ENCODE results near the gene KLHDC4. TPM values are rescaled to one million over a fixed set of nuclear protein-coding genes. Genes with fewer than 3 reads are reported as not detected.

KLHDC4 gene
- total RNA-seq, 1 experiment from 2014 or later, result 117 TPM

DNA sequence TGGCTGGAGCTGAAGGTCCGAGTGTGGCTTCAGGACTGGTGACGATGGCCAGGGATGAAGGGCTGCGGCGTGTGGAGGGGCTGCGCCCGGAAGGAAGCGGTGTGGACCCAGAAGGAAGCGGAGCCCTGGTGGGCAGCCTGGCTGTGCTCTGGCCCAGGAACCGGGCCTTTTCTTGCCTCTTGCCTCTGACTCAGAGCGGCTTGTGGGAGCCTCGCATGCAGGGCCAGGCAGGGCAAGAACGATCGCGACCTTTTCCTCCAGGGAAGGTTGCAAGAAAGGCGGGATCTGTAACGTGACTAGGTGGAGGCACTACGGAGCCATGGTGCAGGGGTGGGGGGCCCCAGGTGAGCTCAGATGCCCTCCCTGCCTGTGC is 85.5 kb downstream of the KLHDC4 start:
- ChIA-PET CTCF (no interaction called here), POLR2A (no interaction called here)
- no TSS peak for BruUV-seq (replicated peaks)
- Mint-ChIP-seq H3K27ac (ENCODE audit: unreplicated experiment) (no peak overlapping the region), H3K36me3 (ENCODE audit: insufficient read depth, unreplicated experiment) (no peaks in the 10 kb centered on the region), H3K4me3 (ENCODE audit: unreplicated experiment) (no peak overlapping the region), H3K4me1 (ENCODE audit: low read depth, unreplicated experiment) (no peaks in the 10 kb centered on the region), H3K27me3 (ENCODE audit: insufficient read depth, unreplicated experiment) (peaks cover 11% of the 10 kb centered on the region), H3K9me3 (ENCODE audit: unreplicated experiment) (no peaks in the 10 kb centered on the region)
- Histone ChIP-seq H3K4me1 (no peaks in the 10 kb centered on the region), H3K4me3 (ENCODE audit: low read depth, low read length) (no peak overlapping the region), H3K36me3 (ENCODE audit: control insufficient read depth, insufficient read depth, low read length) (no peaks in the 10 kb centered on the region), H3K9me3 (no peaks in the 10 kb centered on the region), H3K27me3 (replicated peaks; ENCODE audit: control insufficient read depth, insufficient read depth, low read length) (no peaks in the 10 kb centered on the region)
- no peak for TF ChIP-seq CTCF (IDR thresholded peaks at IDR 0.05; ENCODE audit: insufficient read depth in 1 of 2, low read depth in 1 of 2, low read length in 1 of 2, severe bottlenecking in 1 of 2, unreplicated experiment in 1 of 2)
- intact Hi-C loops (cut with micrococcal nuclease; ENCODE audit: unreplicated experiment), result no loop called here
- DNase-seq, result no peak

- Mint-ChIP-seq H3K27me3 (ENCODE audit: insufficient read depth, unreplicated experiment) (peaks cover 14% of the 10 kb centered on the region), H3K27ac (ENCODE audit: unreplicated experiment) (no peak overlapping the region), H3K4me3 (ENCODE audit: unreplicated experiment) (no peak overlapping the region), H3K9me3 (ENCODE audit: unreplicated experiment) (no peaks in the 10 kb centered on the region), H3K4me1 (ENCODE audit: low read depth, unreplicated experiment) (no peaks in the 10 kb centered on the region), H3K36me3 (ENCODE audit: insufficient read depth, unreplicated experiment) (no peaks in the 10 kb centered on the region)
- H3K4me3 ChIP-seq (ENCODE audit: low read depth, low read length), result no peak overlapping the region
- TF ChIP-seq CTCF (IDR thresholded peaks at IDR 0.05; ENCODE audit: insufficient read depth in 1 of 2, low read depth in 1 of 2, low read length in 1 of 2, severe bottlenecking in 1 of 2, unreplicated experiment in 1 of 2), result no peak
- no TSS peak for BruUV-seq (replicated peaks)
- no peak for DNase-seq
- CTCF ChIA-PET, result interaction anchor here (0.6 kb wide), 2 partner anchors 65 to 89 kb away, joined by 3 to 4 read pairs; no protein-coding TSS in a partner anchor
- intact Hi-C loops (cut with micrococcal nuclease; ENCODE audit: unreplicated experiment), result no loop called here
- no peaks in the 10 kb centered on the region for H3K9me3 ChIP-seq
- POLR2A ChIA-PET, result no interaction called here
- H3K36me3 ChIP-seq (ENCODE audit: control insufficient read depth, insufficient read depth, low read length), result no peaks in the 10 kb centered on the region
- H3K27me3 ChIP-seq (replicated peaks; ENCODE audit: control insufficient read depth, insufficient read depth, low read length), result no peaks in the 10 kb centered on the region
- no peaks in the 10 kb centered on the region for H3K4me1 ChIP-seq
Measured at GRCh38 chr16:87679593-87680271, 86.1 kb downstream of the KLHDC4 start.

- Histone ChIP-seq H3K4me1 (no peaks in the 10 kb centered on the region), H3K9me3 (no peaks in the 10 kb centered on the region), H3K4me3 (ENCODE audit: low read depth, low read length) (no peak overlapping the region), H3K36me3 (ENCODE audit: control insufficient read depth, insufficient read depth, low read length) (no peaks in the 10 kb centered on the region), H3K27me3 (replicated peaks; ENCODE audit: control insufficient read depth, insufficient read depth, low read length) (no peaks in the 10 kb centered on the region)
- Mint-ChIP-seq H3K9me3 (ENCODE audit: unreplicated experiment) (no peaks in the 10 kb centered on the region), H3K36me3 (ENCODE audit: insufficient read depth, unreplicated experiment) (no peaks in the 10 kb centered on the region), H3K4me1 (ENCODE audit: low read depth, unreplicated experiment) (no peaks in the 10 kb centered on the region), H3K4me3 (ENCODE audit: unreplicated experiment) (no peak overlapping the region), H3K27ac (ENCODE audit: unreplicated experiment) (no peak overlapping the region), H3K27me3 (ENCODE audit: insufficient read depth, unreplicated experiment) (peaks cover 14% of the 10 kb centered on the region)
- CTCF ChIA-PET, result no interaction called here
- intact Hi-C loops (cut with micrococcal nuclease; ENCODE audit: unreplicated experiment), result no loop called here
- TF ChIP-seq CTCF (IDR thresholded peaks at IDR 0.05; ENCODE audit: insufficient read depth in 1 of 2, low read depth in 1 of 2, low read length in 1 of 2, severe bottlenecking in 1 of 2, unreplicated experiment in 1 of 2), result no peak
- BruUV-seq (replicated peaks), result no TSS peak
- POLR2A ChIA-PET, result no interaction called here
- no peak for DNase-seq
Measured at GRCh38 chr16:87678618-87679017, 87.2 kb downstream of the KLHDC4 start.

All from Caco-2 (cell line).